Measurements from ENCODE around the gene FBXO31.
"Not testable (repeated sequence)": the region's sequence is repeated elsewhere in the genome, so short reads cannot be mapped to it uniquely, and the experiment has no call there.

Gene FBXO31

GRCh38 chr16:87365021-87365713, 18.4 kb downstream of the FBXO31 start:
- in situ Hi-C loops (cut with HindIII; ENCODE audit: low sequenced_read_pairs): no loop called here

- in situ Hi-C loops (cut with HindIII; ENCODE audit: low sequenced_read_pairs): no loop called here
These were observed 19.7 kb downstream of the FBXO31 start for GRCh38 chr16:87363771-87364455.

GRCh38 chr16:87362828-87363559, 20.6 kb downstream of the FBXO31 start:
- in situ Hi-C loops (cut with HindIII; ENCODE audit: low sequenced_read_pairs): not testable (repeated sequence)

GRCh38 chr16:87361916-87362619, 21.5 kb downstream of the FBXO31 start:
- in situ Hi-C loops (cut with HindIII; ENCODE audit: low sequenced_read_pairs): no loop called here

GRCh38 chr16:87360862-87361610, 22.5 kb downstream of the FBXO31 start:
- in situ Hi-C loops (cut with HindIII; ENCODE audit: low sequenced_read_pairs): no loop called here

GRCh38 chr16:87359121-87359520, 24.5 kb downstream of the FBXO31 start:
- in situ Hi-C loops (cut with HindIII; ENCODE audit: low sequenced_read_pairs): no loop called here

GRCh38 chr16:87358696-87359095, 24.9 kb downstream of the FBXO31 start:
- in situ Hi-C loops (cut with HindIII; ENCODE audit: low sequenced_read_pairs): no loop called here

GRCh38 chr16:87358250-87358649, 25.3 kb downstream of the FBXO31 start:
- in situ Hi-C loops (cut with HindIII; ENCODE audit: low sequenced_read_pairs): no loop called here

- in situ Hi-C loops (cut with HindIII; ENCODE audit: low sequenced_read_pairs): no loop called here
These were observed 27.1 kb downstream of the FBXO31 start for GRCh38 chr16:87356491-87356853.

GRCh38 chr16:87353613-87354012, 30.0 kb downstream of the FBXO31 start:
- in situ Hi-C loops (cut with HindIII; ENCODE audit: low sequenced_read_pairs): no loop called here

GRCh38 chr16:87352818-87353217, 30.8 kb downstream of the FBXO31 start:
- in situ Hi-C loops (cut with HindIII; ENCODE audit: low sequenced_read_pairs): no loop called here

GRCh38 chr16:87351320-87351698, 32.3 kb downstream of the FBXO31 start:
- in situ Hi-C loops (cut with HindIII; ENCODE audit: low sequenced_read_pairs): no loop called here

GRCh38 chr16:87350681-87351319, 32.8 kb downstream of the FBXO31 start:
- in situ Hi-C loops (cut with HindIII; ENCODE audit: low sequenced_read_pairs): no loop called here

- in situ Hi-C loops (cut with HindIII; ENCODE audit: low sequenced_read_pairs): no loop called here
These were observed 33.5 kb downstream of the FBXO31 start for GRCh38 chr16:87350031-87350430.

GRCh38 chr16:87348616-87349157, 34.9 kb downstream of the FBXO31 start:
- in situ Hi-C loops (cut with HindIII; ENCODE audit: low sequenced_read_pairs): no loop called here

GRCh38 chr16:87347932-87348615, 35.5 kb downstream of the FBXO31 start:
- in situ Hi-C loops (cut with HindIII; ENCODE audit: low sequenced_read_pairs): no loop called here

GRCh38 chr16:87346517-87347060, 37.0 kb downstream of the FBXO31 start:
- in situ Hi-C loops (cut with HindIII; ENCODE audit: low sequenced_read_pairs): no loop called here

- in situ Hi-C loops (cut with HindIII; ENCODE audit: low sequenced_read_pairs): no loop called here
These were observed 37.7 kb downstream of the FBXO31 start for GRCh38 chr16:87345726-87346424.

All from DLD1 (cell line).